HepG2 (cell line): ENCODE measurements around the gene P2RY11. TPM values are rescaled to one million over a fixed set of nuclear protein-coding genes. Genes with fewer than 3 reads are reported as not detected.
A peak's percentile ranks its signal among the peaks of the same experiment; 100 is the strongest.

Experiments used
- ATAD3A ChIP-seq: sonication (generic); formaldehyde crosslinking; IDR thresholded peaks from 2 replicates; pipeline ENCODE4 v1.4.0; 2020; ENCODE audit warnings: missing genetic modification reagents
- FOSL1 ChIP-seq: sonication (generic); formaldehyde crosslinking; IDR thresholded peaks from 2 replicates; pipeline ENCODE4 v1.9.0; 2021; ENCODE audit warnings: missing genetic modification reagents, borderline replicate concordance
- FOXK2 ChIP-seq: fragments of 450-650 bp; IDR thresholded peaks from 2 replicates; pipeline ENCODE4 v1.6.1; 2016
- HMGXB4 ChIP-seq, 2 experiments: sonication (generic) in 1 of 2; formaldehyde crosslinking in 1 of 2; IDR thresholded peaks; 2 replicates each; pipeline versions ENCODE4 v1.4.0 to v1.6.1; 2018 to 2020; ENCODE audit warnings: missing genetic modification reagents in 2 of 2, borderline replicate concordance in 1 of 2, low read depth in 1 of 2, mild to moderate bottlenecking in 1 of 2, missing biosample characterization in 1 of 2
- HNF4G ChIP-seq, 2 experiments: sonication (generic) in 1 of 2; formaldehyde crosslinking in 1 of 2; IDR thresholded peaks; 2 replicates each; pipeline versions ENCODE4 v1.4.0 to v1.6.1; 2011 to 2020; ENCODE audit warnings: borderline replicate concordance in 2 of 2, low read depth in 2 of 2, mild to moderate bottlenecking in 2 of 2, low read length in 1 of 2, missing genetic modification reagents in 1 of 2, moderate library complexity in 1 of 2
- HNRNPK ChIP-seq: fragments of 200-400 bp; formaldehyde crosslinking; IDR thresholded peaks from 2 replicates; pipeline ENCODE4 v1.6.1; 2018; ENCODE audit warnings: low read length, low read depth, moderate library complexity, mild to moderate bottlenecking; ENCODE audit not compliant: poor library complexity, severe bottlenecking
- HNRNPUL1 ChIP-seq: fragments of 200-400 bp; formaldehyde crosslinking; IDR thresholded peaks from 2 replicates; pipeline ENCODE4 v1.6.1; 2017; ENCODE audit warnings: low read depth, mild to moderate bottlenecking, low read length, moderate library complexity
- HOXA3 ChIP-seq: sonication (generic); formaldehyde crosslinking; IDR thresholded peaks from 2 replicates; pipeline ENCODE4 v1.5.0; 2020; ENCODE audit warnings: missing genetic modification reagents
- HOXD1 ChIP-seq: sonication (generic); formaldehyde crosslinking; IDR thresholded peaks from 2 replicates; pipeline ENCODE4 v1.5.0; 2020; ENCODE audit warnings: missing genetic modification reagents
- KDM2A ChIP-seq: sonication (generic); formaldehyde crosslinking; IDR thresholded peaks from 2 replicates; pipeline ENCODE4 v1.4.0; 2020; ENCODE audit warnings: low read depth, missing genetic modification reagents, borderline replicate concordance
- PAF1 ChIP-seq: IDR thresholded peaks from 2 replicates; pipeline ENCODE4 v1.6.1; 2016; ENCODE audit warnings: missing genetic modification reagents, missing compliant biosample characterization
- SRF ChIP-seq: IDR thresholded peaks from 2 replicates; pipeline ENCODE4 v1.6.1; 2011; ENCODE audit warnings: mild to moderate bottlenecking, low read depth, low read length, moderate library complexity
- ZNF180 ChIP-seq: sonication (generic); formaldehyde crosslinking; IDR thresholded peaks from 2 replicates; pipeline ENCODE4 v1.4.0; 2020; ENCODE audit warnings: low read depth, missing genetic modification reagents, borderline replicate concordance
- ZNF337 ChIP-seq: sonication (generic); formaldehyde crosslinking; IDR thresholded peaks from 2 replicates; pipeline ENCODE4 v1.5.1; 2020; ENCODE audit warnings: missing genetic modification reagents, low read depth, mild to moderate bottlenecking, borderline replicate concordance
- ZNF567 ChIP-seq: sonication (generic); formaldehyde crosslinking; IDR thresholded peaks from 2 replicates; pipeline ENCODE4 v1.8.1; 2023; ENCODE audit warnings: mild to moderate bottlenecking, missing genetic modification reagents, borderline replicate concordance
- ZNF639 ChIP-seq: conservative IDR thresholded peaks from 2 replicates; pipeline ENCODE4 v1.6.1; 2018; ENCODE audit warnings: missing genetic modification reagents
- ZNF775 ChIP-seq: sonication (generic); formaldehyde crosslinking; IDR thresholded peaks from 2 replicates; pipeline ENCODE4 v1.4.0; 2020; ENCODE audit warnings: missing genetic modification reagents, mild to moderate bottlenecking, moderate library complexity, borderline replicate concordance
- ZNF792 ChIP-seq: IDR thresholded peaks from 2 replicates; pipeline ENCODE4 v1.6.1; 2016
- polyA plus RNA-seq, 8 experiments: library from polyadenylated mRNA; depleted of rRNA in 3 of 8; stranded (reverse) in 7 of 8; unstranded in 1 of 8; fragments of >200 nt; fragmentation: Illumina TruSeq in 4 of 8; extraction: Trizol in 4 of 8; gene quantifications; 2 replicates each; pipeline versions ENCODE4 v1.2.1 to v1.2.3, GENCODE V29; 2011 to 2016; ENCODE audit warnings: low read depth in 4 of 8, missing spikeins in 1 of 8, mixed read lengths in 1 of 8; ENCODE audit not compliant: insufficient read depth in 1 of 8
- total RNA-seq, 5 experiments: library from RNA; depleted of rRNA; stranded (reverse); fragments of >200 nt; fragmentation: Illumina TruSeq; extraction: Trizol; gene quantifications; 2 replicates each; pipeline ENCODE4 v1.2.3, GENCODE V29; 2016; ENCODE audit warnings: low read depth in 1 of 5
- TF ChIP-seq, protein P1 (sequence below): IDR thresholded peaks from 2 replicates; pipeline ENCODE4 v1.6.1; 2016; ENCODE audit warnings: missing genetic modification reagents, missing compliant biosample characterization
- TF ChIP-seq, protein P2 (sequence below): IDR thresholded peaks from 2 replicates; pipeline ENCODE4 v1.6.1; 2012; ENCODE audit warnings: inconsistent platforms
- TF ChIP-seq, protein P3 (sequence below): sonication (generic); formaldehyde crosslinking; IDR thresholded peaks from 2 replicates; pipeline ENCODE4 v1.8.0; 2022; ENCODE audit warnings: mild to moderate bottlenecking, missing genetic modification reagents, moderate library complexity

P2RY11 gene
- total and polyA plus RNA-seq, 2 of the 13 experiments (the other 11 are each of a cell fraction or from before 2014, with no cell fraction given) = 4.0 to 7.8 TPM

DNA sequence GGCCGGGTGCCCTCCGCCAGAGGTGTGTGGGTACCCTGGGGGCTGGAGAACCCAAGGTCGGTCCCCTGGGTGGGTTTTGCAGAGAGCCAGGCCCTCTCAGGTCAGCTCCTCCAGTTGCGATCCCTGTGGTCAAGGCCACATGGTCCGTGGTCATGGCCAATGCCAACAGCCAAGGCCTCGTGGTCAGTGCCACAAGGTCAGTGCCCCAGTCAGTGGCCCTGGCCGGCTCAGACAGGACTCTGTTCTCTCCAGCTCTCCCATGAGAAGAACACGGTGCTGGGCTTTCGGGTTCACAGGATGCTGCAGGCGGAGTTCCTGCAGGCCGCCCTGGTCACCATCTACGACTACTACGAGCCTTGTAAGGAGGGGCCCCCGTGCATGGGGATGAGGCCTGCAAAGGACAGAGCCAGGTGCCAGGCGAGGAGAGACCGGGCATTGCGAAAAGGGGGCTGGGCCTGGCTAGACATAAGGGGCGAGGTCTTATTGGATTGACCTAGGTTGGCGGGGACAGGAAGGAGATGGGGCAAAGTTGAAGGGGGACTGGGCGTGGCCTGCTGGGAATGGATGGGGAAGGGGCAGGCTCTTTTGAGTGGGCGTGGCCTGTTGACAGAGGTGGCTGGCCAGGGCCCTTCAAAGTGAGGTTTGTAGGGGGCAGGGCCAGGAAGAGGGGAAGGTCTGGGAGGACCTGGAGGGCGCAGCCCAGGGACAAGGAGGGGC lies 40.6 kb upstream of the P2RY11 start (continued):
- TF ChIP-seq, protein P1, sequence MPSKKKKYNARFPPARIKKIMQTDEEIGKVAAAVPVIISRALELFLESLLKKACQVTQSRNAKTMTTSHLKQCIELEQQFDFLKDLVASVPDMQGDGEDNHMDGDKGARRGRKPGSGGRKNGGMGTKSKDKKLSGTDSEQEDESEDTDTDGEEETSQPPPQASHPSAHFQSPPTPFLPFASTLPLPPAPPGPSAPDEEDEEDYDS (CRISPR knock-in tag) = no peak
- TF ChIP-seq SRF (no peak), KDM2A (CRISPR knock-in tag) (no peak), ZNF792 (no peak), HNRNPUL1 (no peak), FOXK2 (no peak), ZNF337 (no peak), ZNF775 (CRISPR knock-in tag) (no peak), ZNF567 (CRISPR knock-in tag) (no peak), HOXA3 (CRISPR knock-in tag) (no peak), PAF1 (CRISPR knock-in tag) (no peak), HNF4G (IDR thresholded peaks at IDR 0.05; ENCODE audit: borderline replicate concordance, low read depth, low read length) (no peak), HNF4G (CRISPR knock-in tag; IDR thresholded peaks at IDR 0.05; ENCODE audit: borderline replicate concordance, low read depth) (no peak), HMGXB4 (CRISPR knock-in tag; IDR thresholded peaks at IDR 0.05; ENCODE audit: borderline replicate concordance in 1 of 2, low read depth in 1 of 2) (no peak), ZNF639 (CRISPR knock-in tag) (no peak), ATAD3A (CRISPR knock-in tag) (no peak), FOSL1 (CRISPR knock-in tag) (no peak), HOXD1 (CRISPR knock-in tag) (no peak), HNRNPK (no peak), ZNF180 (CRISPR knock-in tag) (no peak)
- TF ChIP-seq, protein P2, sequence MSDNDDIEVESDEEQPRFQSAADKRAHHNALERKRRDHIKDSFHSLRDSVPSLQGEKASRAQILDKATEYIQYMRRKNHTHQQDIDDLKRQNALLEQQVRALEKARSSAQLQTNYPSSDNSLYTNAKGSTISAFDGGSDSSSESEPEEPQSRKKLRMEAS = peak; percentile 25; the same call in 1 of the 2 replicates
- TF ChIP-seq, protein P3, sequence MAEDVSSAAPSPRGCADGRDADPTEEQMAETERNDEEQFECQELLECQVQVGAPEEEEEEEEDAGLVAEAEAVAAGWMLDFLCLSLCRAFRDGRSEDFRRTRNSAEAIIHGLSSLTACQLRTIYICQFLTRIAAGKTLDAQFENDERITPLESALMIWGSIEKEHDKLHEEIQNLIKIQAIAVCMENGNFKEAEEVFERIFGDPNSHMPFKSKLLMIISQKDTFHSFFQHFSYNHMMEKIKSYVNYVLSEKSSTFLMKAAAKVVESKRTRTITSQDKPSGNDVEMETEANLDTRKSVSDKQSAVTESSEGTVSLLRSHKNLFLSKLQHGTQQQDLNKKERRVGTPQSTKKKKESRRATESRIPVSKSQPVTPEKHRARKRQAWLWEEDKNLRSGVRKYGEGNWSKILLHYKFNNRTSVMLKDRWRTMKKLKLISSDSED = no peak
